ENCODE data around the gene CACNA2D3.

Gene CACNA2D3

DNA sequence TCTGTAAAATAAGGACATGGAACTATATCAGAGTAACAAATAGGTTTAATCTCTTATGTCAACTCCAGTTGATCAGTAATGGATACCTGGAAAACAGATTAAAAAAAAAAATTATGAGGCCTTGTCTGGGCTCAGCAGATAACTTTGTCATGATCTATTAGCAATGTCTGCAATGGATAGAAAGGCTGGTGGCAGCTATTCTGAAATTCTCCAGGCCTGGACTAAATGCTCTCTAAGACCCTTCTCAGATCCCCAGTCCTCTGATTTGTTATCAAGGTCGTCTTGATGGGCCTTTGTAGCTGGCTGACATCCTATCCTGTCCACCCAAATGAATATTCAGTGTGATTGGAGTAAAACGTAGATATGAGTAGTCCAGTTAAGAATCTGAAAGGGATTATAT, 791.8 kb downstream of the CACNA2D3 start:
- no peak overlapping the region for H3K4me3 ChIP-seq (ENCODE audit: low read length)
- TF ChIP-seq, protein P1, sequence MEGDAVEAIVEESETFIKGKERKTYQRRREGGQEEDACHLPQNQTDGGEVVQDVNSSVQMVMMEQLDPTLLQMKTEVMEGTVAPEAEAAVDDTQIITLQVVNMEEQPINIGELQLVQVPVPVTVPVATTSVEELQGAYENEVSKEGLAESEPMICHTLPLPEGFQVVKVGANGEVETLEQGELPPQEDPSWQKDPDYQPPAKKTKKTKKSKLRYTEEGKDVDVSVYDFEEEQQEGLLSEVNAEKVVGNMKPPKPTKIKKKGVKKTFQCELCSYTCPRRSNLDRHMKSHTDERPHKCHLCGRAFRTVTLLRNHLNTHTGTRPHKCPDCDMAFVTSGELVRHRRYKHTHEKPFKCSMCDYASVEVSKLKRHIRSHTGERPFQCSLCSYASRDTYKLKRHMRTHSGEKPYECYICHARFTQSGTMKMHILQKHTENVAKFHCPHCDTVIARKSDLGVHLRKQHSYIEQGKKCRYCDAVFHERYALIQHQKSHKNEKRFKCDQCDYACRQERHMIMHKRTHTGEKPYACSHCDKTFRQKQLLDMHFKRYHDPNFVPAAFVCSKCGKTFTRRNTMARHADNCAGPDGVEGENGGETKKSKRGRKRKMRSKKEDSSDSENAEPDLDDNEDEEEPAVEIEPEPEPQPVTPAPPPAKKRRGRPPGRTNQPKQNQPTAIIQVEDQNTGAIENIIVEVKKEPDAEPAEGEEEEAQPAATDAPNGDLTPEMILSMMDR (conservative IDR thresholded peaks at IDR 0.05; ENCODE audit: low read length), result no peak
- DNase-seq (ENCODE audit: low read depth), result no peak

DNA sequence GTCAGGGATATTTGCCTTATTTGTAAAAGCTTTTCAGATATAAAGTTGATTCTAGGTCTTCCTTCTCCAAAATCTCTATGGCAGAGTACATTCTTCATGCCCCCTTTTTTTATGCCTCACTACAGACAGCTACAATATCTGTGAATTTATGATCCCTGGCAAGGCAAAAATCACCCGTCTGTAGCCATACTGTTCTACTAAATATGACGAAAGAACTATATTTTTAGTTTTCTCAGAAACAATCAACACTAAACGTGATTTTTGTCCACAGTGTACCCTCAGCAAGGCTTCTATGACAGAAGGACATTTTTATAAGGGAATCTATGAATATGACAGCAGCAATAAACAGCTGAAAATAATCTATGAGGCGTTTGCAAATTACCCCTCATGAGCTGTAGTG, 792.8 kb downstream of the CACNA2D3 start:
- TF ChIP-seq, protein P1 (conservative IDR thresholded peaks at IDR 0.05; ENCODE audit: low read length), result no peak
- H3K4me3 ChIP-seq (ENCODE audit: low read length), result no peak overlapping the region

DNA sequence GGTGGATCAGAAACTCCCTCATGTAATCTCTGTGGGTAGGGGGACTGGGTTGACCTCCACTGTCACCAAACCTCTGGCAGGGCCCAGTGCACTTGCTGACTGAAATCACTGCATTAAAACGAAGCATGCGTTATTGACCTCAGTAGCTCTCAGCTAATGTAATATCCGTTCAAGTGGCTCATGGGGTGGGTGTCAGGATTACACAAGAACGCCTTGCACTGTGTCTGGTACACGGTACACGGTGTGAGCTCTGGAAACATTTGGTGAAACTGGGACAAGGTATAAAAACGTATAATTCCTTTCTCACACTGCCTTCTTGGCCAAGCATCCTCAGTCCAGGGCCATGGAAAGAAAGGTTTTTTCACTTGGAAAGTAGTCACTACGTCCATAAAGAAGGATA, 793.6 kb downstream of the CACNA2D3 start:
- H3K4me3 ChIP-seq (ENCODE audit: low read length), result no peak overlapping the region
- no peak for DNase-seq (ENCODE audit: low read depth)
- TF ChIP-seq, protein P1 (conservative IDR thresholded peaks at IDR 0.05; ENCODE audit: low read length), result no peak

More for the DNA sequence above, 792.8 kb downstream of the CACNA2D3 start:
- DNase-seq (ENCODE audit: low read depth), result no peak

DNA sequence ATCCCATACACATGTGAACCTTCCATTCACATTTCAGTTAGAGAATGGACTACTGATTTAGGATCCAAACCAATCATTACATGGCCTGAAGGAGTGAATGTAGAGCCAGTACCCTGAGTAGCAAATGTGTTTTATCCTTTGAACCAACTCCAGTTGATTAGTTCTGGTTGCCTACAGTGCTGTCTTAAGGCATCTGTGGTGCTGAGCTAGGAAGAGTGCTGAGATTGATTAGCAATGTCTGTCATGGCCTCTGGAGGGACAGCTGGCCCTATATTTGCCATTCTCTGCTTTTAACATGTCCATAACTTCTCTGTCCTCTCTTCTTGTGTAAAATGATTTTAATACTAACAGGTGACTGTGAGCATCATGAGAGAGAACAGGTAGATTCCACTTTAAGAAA, 794.4 kb downstream of the CACNA2D3 start:
- peak; percentile 47 for DNase-seq (ENCODE audit: low read depth)
- TF ChIP-seq, protein P1 (conservative IDR thresholded peaks at IDR 0.05; ENCODE audit: low read length), result 0 out of 2 replicates have a peak, but pooled peaks have one; percentile 3

DNA sequence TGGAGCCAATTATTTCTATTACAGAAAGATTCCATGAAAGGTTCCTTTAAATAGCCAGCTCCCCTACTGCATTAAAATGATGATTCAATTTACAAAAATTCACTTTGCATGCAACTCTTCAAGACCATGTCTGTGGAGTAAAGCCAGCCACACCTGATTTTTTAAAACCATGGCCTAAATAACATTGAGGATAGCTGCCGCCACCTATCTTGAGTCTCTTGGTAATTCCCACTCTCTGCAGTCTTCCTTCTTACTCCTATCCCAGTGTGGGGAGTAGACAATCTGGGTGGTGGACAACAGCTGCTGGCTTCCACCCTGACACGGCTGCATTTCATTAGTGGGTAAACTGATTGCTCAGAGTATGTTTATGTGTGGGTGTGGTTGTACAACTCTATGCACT, 794.8 kb downstream of the CACNA2D3 start:
- no peak overlapping the region for H3K4me3 ChIP-seq (ENCODE audit: low read length)
- TF ChIP-seq, protein P1 (conservative IDR thresholded peaks at IDR 0.05; ENCODE audit: low read length), result 0 out of 2 replicates have a peak, but pooled peaks have one; percentile 20
- peak; percentile 86 for DNase-seq (ENCODE audit: low read depth)

More for the DNA sequence above, 794.4 kb downstream of the CACNA2D3 start:
- H3K4me3 ChIP-seq (ENCODE audit: low read length), result no peak overlapping the region

DNA sequence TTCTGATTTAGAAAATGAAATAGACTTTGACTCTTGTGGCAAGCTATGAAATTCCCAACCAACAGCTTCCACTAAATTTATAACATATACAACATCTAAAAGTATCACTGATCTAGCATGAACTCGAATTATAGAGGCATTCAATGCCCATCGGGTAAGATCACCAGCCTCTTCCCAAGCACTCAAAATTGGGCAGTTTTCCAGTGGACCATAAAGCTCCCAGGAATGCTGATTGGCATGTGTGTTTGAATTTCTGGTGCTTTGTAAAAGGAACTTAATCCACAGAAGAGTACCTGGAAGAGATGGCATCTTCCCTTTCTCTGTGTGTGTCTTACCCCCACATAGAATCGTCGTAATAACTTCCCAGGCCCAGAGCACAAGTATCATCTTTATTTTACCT, 795.5 kb downstream of the CACNA2D3 start:
- TF ChIP-seq, protein P1 (conservative IDR thresholded peaks at IDR 0.05; ENCODE audit: low read length), result no peak
- peak; percentile 33 for DNase-seq (ENCODE audit: low read depth)
- H3K4me3 ChIP-seq (ENCODE audit: low read length), result no peak overlapping the region

DNA sequence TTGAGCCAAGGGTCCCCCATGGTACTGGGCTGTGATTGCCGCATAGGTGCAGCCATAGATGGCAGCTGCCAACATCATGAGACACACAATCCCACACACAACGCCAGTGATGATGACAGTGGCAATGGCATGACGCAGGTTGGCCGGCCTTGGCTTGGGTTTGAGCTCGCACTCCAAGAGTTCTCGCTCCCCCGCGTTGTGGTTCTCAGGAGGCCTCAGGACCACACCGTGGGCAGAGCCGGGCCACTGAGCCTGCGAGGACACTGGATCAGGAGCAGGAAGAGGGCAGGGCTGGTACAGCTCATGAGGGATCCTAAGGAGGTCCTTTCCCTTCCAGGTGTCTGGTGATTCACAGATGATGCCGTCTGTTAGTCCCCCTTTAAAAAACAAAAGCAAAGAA, 796.2 kb downstream of the CACNA2D3 start:
- TF ChIP-seq, protein P1 (conservative IDR thresholded peaks at IDR 0.05; ENCODE audit: low read length), result no peak

More for the DNA sequence above, 796.2 kb downstream of the CACNA2D3 start:
- no peak overlapping the region for H3K4me3 ChIP-seq (ENCODE audit: low read length)
- DNase-seq (ENCODE audit: low read depth), result no peak
